B cell (primary cell): ENCODE measurements around the gene SERGEF. TPM values are rescaled to one million over a fixed set of nuclear protein-coding genes. Genes with fewer than 3 reads are reported as not detected.

ENCODE experiments used
- ATAC-seq: fragments of 200-7000 bp; cut with Tn5 transposase; one replicate; pipeline ENCODE4 v1.10.0; 2021; ENCODE audit warnings: low read depth, mild to moderate bottlenecking, moderate number of reproducible peaks, moderate library complexity
- CTCF ChIA-PET: fragments of 350-600 bp; sonication (Branson Sonifier 250); formaldehyde crosslinking; loops from one replicate; lab custom pipeline; 2021; ENCODE audit warnings: antibody characterized with exemption, inconsistent platforms; lab: Charles Lee
- POLR2A ChIA-PET: fragments of 350-600 bp; sonication (Branson Sonifier 250); formaldehyde crosslinking; loops from one replicate; lab custom pipeline; 2021; ENCODE audit warnings: antibody characterized with exemption; lab: Charles Lee
- DNase-seq: peaks from one replicate; pipeline ENCODE4 v3.0.0; 2013
- H2AFZ ChIP-seq: 2 replicates; pipeline ENCODE4 v1.6.1; 2012; ENCODE audit warnings: mild to moderate bottlenecking, low read depth, low read length; ENCODE audit not compliant: insufficient read depth, poor library complexity, severe bottlenecking
- H3K27ac ChIP-seq, 2 donors: 1 replicate in 1 of 2; 2 replicates in 1 of 2; pipeline ENCODE4 v1.5.1; 2012 to 2013; ENCODE audit warnings: low read length in 2 of 2, mild to moderate bottlenecking in 2 of 2, moderate library complexity in 1 of 2
- H3K27me3 ChIP-seq, 4 experiments: fragments of 200-600 bp in 1 of 4; sonication (generic) in 1 of 4; replicated peaks in 1 of 4; 1 replicate in 2 of 4; 2 replicates in 2 of 4; pipeline versions ENCODE4 v1.6.1 to v1.7.0; 2013 to 2016; ENCODE audit warnings: low read length in 3 of 4, mild to moderate bottlenecking in 2 of 4, mixed read lengths in 1 of 4, moderate library complexity in 1 of 4; ENCODE audit not compliant: insufficient read depth in 4 of 4, control insufficient read depth in 3 of 4; ENCODE audit errors: control extremely low read depth in 1 of 4
- H3K36me3 ChIP-seq, 2 experiments: replicated peaks in 1 of 2; 1 replicate in 1 of 2; 2 replicates in 1 of 2; pipeline versions ENCODE4 v1.6.1 to v1.7.1; 2013; ENCODE audit warnings: low read length in 1 of 2; ENCODE audit not compliant: insufficient read depth in 2 of 2, control insufficient read depth in 1 of 2; ENCODE audit errors: control extremely low read depth in 1 of 2, extremely low read depth in 1 of 2
- H3K4me1 ChIP-seq, 2 donors: fragments of 200-600 bp in 1 of 2; sonication (generic) in 1 of 2; 1 replicate in 1 of 2; 2 replicates in 1 of 2; pipeline versions ENCODE4 v1.5.1 to v1.6.1; 2013 to 2017; ENCODE audit warnings: low read length in 2 of 2; ENCODE audit not compliant: control insufficient read depth in 2 of 2, insufficient read depth in 2 of 2
- H3K4me2 ChIP-seq: replicated peaks from 2 replicates; pipeline ENCODE3; 2012; ENCODE audit warnings: mild to moderate bottlenecking, low read depth, low read length; ENCODE audit not compliant: poor library complexity, severe bottlenecking
- H3K4me3 ChIP-seq, 5 experiments: fragments of 200-600 bp in 1 of 5; sonication (generic) in 1 of 5; 1 replicate in 3 of 5; 2 replicates in 2 of 5; pipeline versions ENCODE4 v1.5.1 to v1.7.0; 2011 to 2016; ENCODE audit warnings: low read length in 4 of 5, mild to moderate bottlenecking in 4 of 5, low read depth in 2 of 5, control low read depth in 1 of 5, moderate library complexity in 1 of 5; ENCODE audit not compliant: insufficient read depth in 1 of 5; ENCODE audit errors: control extremely low read depth in 1 of 5, extremely low read depth in 1 of 5
- H3K79me2 ChIP-seq: fragments of 200-600 bp; sonication (generic); one replicate; pipeline ENCODE4 v1.6.0; 2016; ENCODE audit warnings: low read length; ENCODE audit not compliant: control insufficient read depth, insufficient read depth
- H3K9ac ChIP-seq: fragments of 200-600 bp; sonication (generic); 2 replicates; pipeline ENCODE4 v1.6.1; 2017; ENCODE audit warnings: mild to moderate bottlenecking, low read length, moderate library complexity
- H3K9me3 ChIP-seq, 3 donors: one replicate each; pipeline versions ENCODE4 v1.6.1 to v1.7.1; 2013; ENCODE audit warnings: low read length in 2 of 3; ENCODE audit not compliant: control insufficient read depth in 2 of 3, insufficient read depth in 1 of 3; ENCODE audit errors: control extremely low read depth in 1 of 3
- H4K20me1 ChIP-seq: 2 replicates; pipeline ENCODE4 v1.6.0; 2012; ENCODE audit warnings: mild to moderate bottlenecking, low read length; ENCODE audit not compliant: insufficient read depth, control insufficient read depth, poor library complexity, severe bottlenecking
- H3K27ac Mint-ChIP-seq: one replicate; pipeline ENCODE4 v1.8.0; 2021; ENCODE audit warnings: mixed read lengths
- H3K27me3 Mint-ChIP-seq: one replicate; pipeline ENCODE4 v1.8.0; 2021; ENCODE audit warnings: mixed read lengths
- H3K4me1 Mint-ChIP-seq: one replicate; pipeline ENCODE4 v1.8.0; 2021; ENCODE audit warnings: mixed read lengths
- H3K4me3 Mint-ChIP-seq: one replicate; pipeline ENCODE4 v1.8.0; 2021; ENCODE audit warnings: mixed read lengths
- H3K9me3 Mint-ChIP-seq: one replicate; pipeline ENCODE4 v1.8.0; 2022; ENCODE audit warnings: mixed read lengths; ENCODE audit not compliant: insufficient read depth
- CTCF ChIP-seq: fragments of 200-600 bp; IDR thresholded peaks from one replicate; pipeline ENCODE4 v1.8.0; 2022; ENCODE audit warnings: antibody characterized with exemption, mild to moderate bottlenecking
- EZH2 ChIP-seq: IDR thresholded peaks from 2 replicates; pipeline ENCODE4 v1.6.1; 2012; ENCODE audit warnings: borderline replicate concordance, low read depth, mild to moderate bottlenecking, moderate library complexity, low read length; ENCODE audit not compliant: insufficient read depth, poor library complexity, severe bottlenecking
- WGBS: methylation state at CpG from one replicate; pipeline ENCODE4 v1.1.5; 2013; ENCODE audit warnings: missing lambda C conversion rate; ENCODE audit not compliant: insufficient coverage; 5-methylcytosine and 5-hydroxymethylcytosine counted together
- intact Hi-C: fragments of 100-400 bp; cut with micrococcal nuclease; formaldehyde crosslinking; loops from one replicate; pipeline ENCODE4 v1.10.0; 2022
- polyA plus RNA-seq: library from polyadenylated mRNA; depleted of rRNA; stranded (reverse); fragments of >200 nt; gene quantifications from 2 replicates; pipeline ENCODE4 v1.2.3, GENCODE V29; 2012
- total RNA-seq, 2 donors: library from RNA; stranded (reverse); fragments of 120-200 nt in 1 of 2; gene quantifications; 1 replicate in 1 of 2; 2 replicates in 1 of 2; pipeline versions ENCODE4 v1.2.3 to v1.2.4, GENCODE V29; 2013 to 2022

The SERGEF gene
- total and polyA plus RNA-seq, 2 donors (not counting 1 experiment from before 2014, with no cell fraction given), result 24.2 to 54.3 TPM

- Histone ChIP-seq H4K20me1 (peaks cover 5% of the 10 kb centered on the region), H3K27ac (no peak overlapping the region), H3K4me3 (no peak overlapping the region), H3K27me3 (no peaks in the 10 kb centered on the region), H3K9ac (no peak overlapping the region), H3K9me3 (no peaks in the 10 kb centered on the region), H2AFZ (no peak overlapping the region), H3K79me2 (no peaks in the 10 kb centered on the region), H3K4me1 (peaks cover 0 to 4% of the 10 kb centered on the region in 2 donors), H3K4me2 (no peak overlapping the region), H3K36me3 (peaks cover 0 to 39% of the 10 kb centered on the region in 2 experiments)
- POLR2A ChIA-PET, result no interaction called here
- H3K27me3 Mint-ChIP-seq, result no peaks in the 10 kb centered on the region
- CTCF ChIA-PET, result interaction anchor here (0.6 to 6.6 kb wide), 8 partner anchors 10 to 687 kb away, joined by 3 to 67 read pairs (median 8); no protein-coding TSS in a partner anchor
- no peaks in the 10 kb centered on the region for H3K4me1 Mint-ChIP-seq
- DNase-seq (peak; percentile 17), ATAC-seq (no peak)
- intact Hi-C loops, result loop anchor here (5.0 kb wide), 1 partner anchor 596 kb away; no protein-coding TSS in a partner anchor
- WGBS, result 78% methylated on average over 4 of the region's 5 CpGs
- H3K9me3 Mint-ChIP-seq, result no peaks in the 10 kb centered on the region
- no peak overlapping the region for H3K27ac Mint-ChIP-seq
- TF ChIP-seq CTCF, result no peak
- TF ChIP-seq EZH2, result no peak
- H3K4me3 Mint-ChIP-seq, result no peak overlapping the region
Observed at GRCh38 chr11:17978553-17979287, 34.1 kb downstream of the SERGEF start.

GRCh38 chr11:17976651-17977050, 36.2 kb downstream of the SERGEF start:
- ChIA-PET POLR2A (no interaction called here), CTCF (interaction anchor here (3.1 to 6.6 kb wide), 3 partner anchors 9 to 246 kb away, joined by 36 to 67 read pairs (median 49); no protein-coding TSS in a partner anchor)
- H3K4me2 ChIP-seq, result no peak overlapping the region
- 91% methylated on average over 1 of the region's 1 CpG for WGBS
- H3K9me3 ChIP-seq, result peaks cover 0 to 6% (median 0%) of the 10 kb centered on the region in 3 donors
- peaks cover 0 to 51% of the 10 kb centered on the region in 2 experiments for H3K36me3 ChIP-seq
- peaks cover 2% of the 10 kb centered on the region for H3K9me3 Mint-ChIP-seq
- H3K4me3 ChIP-seq, result no peak overlapping the region
- H3K27me3 ChIP-seq, result no peaks in the 10 kb centered on the region
- intact Hi-C loops, result loop anchor here (5.0 kb wide), 1 partner anchor 594 kb away; no protein-coding TSS in a partner anchor
- H3K27me3 Mint-ChIP-seq, result no peaks in the 10 kb centered on the region
- no peak overlapping the region for H3K4me3 Mint-ChIP-seq
- no peak for TF ChIP-seq CTCF
- no peak for TF ChIP-seq EZH2
- H3K4me1 Mint-ChIP-seq, result no peaks in the 10 kb centered on the region
- H3K27ac ChIP-seq, result no peak overlapping the region
- no peak overlapping the region for H2AFZ ChIP-seq
- H3K9ac ChIP-seq, result no peak overlapping the region
- no peak for DNase-seq
- ATAC-seq, result no peak
- peaks cover 0 to 4% of the 10 kb centered on the region in 2 donors for H3K4me1 ChIP-seq
- no peak overlapping the region for H3K27ac Mint-ChIP-seq
- peaks cover 5% of the 10 kb centered on the region for H4K20me1 ChIP-seq
- H3K79me2 ChIP-seq, result no peaks in the 10 kb centered on the region
